Esophagus muscularis mucosa (tissue), 4 donors: ENCODE data around the gene NEURL2. TPM values are rescaled to one million over a fixed set of nuclear protein-coding genes. Genes with fewer than 3 reads are reported as not detected.
A peak's percentile ranks its signal among the peaks of the same experiment; 100 is the strongest.

Source experiments
- DNase-seq: peaks from one replicate; pipeline ENCODE4 v3.0.0-alpha.2; 2017; ENCODE audit errors: extremely low spot score
- H3K27ac ChIP-seq, 4 donors: fragments of 200-600 bp; sonication (generic); replicated peaks in 1 of 4; 1 replicate in 3 of 4; 2 replicates in 1 of 4; pipeline ENCODE4 v1.5.1; 2016 to 2019; ENCODE audit warnings: mild to moderate bottlenecking in 1 of 4
- H3K27me3 ChIP-seq, 4 donors: fragments of 200-600 bp; sonication (generic); one replicate each; pipeline versions ENCODE4 v1.5.1 to v1.6.0; 2016 to 2019
- H3K36me3 ChIP-seq, 4 donors: fragments of 200-600 bp; sonication (generic); one replicate each; pipeline ENCODE4 v1.5.1; 2016 to 2019
- H3K4me1 ChIP-seq, 4 donors: fragments of 200-600 bp; sonication (generic); one replicate each; pipeline ENCODE4 v1.5.1; 2016 to 2019
- H3K4me3 ChIP-seq, 4 donors: fragments of 200-600 bp; sonication (generic); 1 replicate in 2 of 4; 2 replicates in 2 of 4; pipeline ENCODE4 v1.5.1; 2016 to 2019; ENCODE audit warnings: mild to moderate bottlenecking in 4 of 4, moderate library complexity in 1 of 4
- H3K9me3 ChIP-seq, 4 donors: fragments of 200-600 bp; sonication (generic); 1 replicate in 3 of 4; 2 replicates in 1 of 4; pipeline ENCODE4 v1.5.1; 2016 to 2019
- CTCF ChIP-seq, 3 experiments: fragments of 200-600 bp in 2 of 3; fragments of 450-650 bp in 1 of 3; sonication (generic) in 2 of 3; IDR thresholded peaks; one replicate each; pipeline ENCODE4 v1.5.1; 2017 to 2019; ENCODE audit warnings: antibody characterized with exemption in 3 of 3, mild to moderate bottlenecking in 2 of 3, moderate library complexity in 1 of 3
- EP300 ChIP-seq: sonication (generic); formaldehyde crosslinking; IDR thresholded peaks from one replicate; pipeline ENCODE4 v1.6.1; 2017; ENCODE audit warnings: antibody characterized with exemption
- POLR2A ChIP-seq: fragments of 450-650 bp; IDR thresholded peaks from one replicate; pipeline ENCODE4 v1.6.1; 2017; ENCODE audit warnings: antibody characterized with exemption, moderate library complexity, mild to moderate bottlenecking, low read depth
- POLR2AphosphoS5 ChIP-seq, 2 donors: sonication (generic); formaldehyde crosslinking; IDR thresholded peaks; one replicate each; pipeline ENCODE4 v1.6.1; 2017; ENCODE audit warnings: antibody characterized with exemption in 2 of 2
- WGBS: methylation state at CpG from one replicate; pipeline ENCODE4 v1.1.5; 2018; 5-methylcytosine and 5-hydroxymethylcytosine counted together
- intact Hi-C: fragments of 100-400 bp; cut with DNase I; formaldehyde crosslinking; loops from one replicate; pipeline ENCODE4 v1.15.1; 2023
- total RNA-seq, 4 donors: library from RNA; depleted of rRNA; stranded (reverse); fragments of >200 nt; gene quantifications; one replicate each; pipeline versions ENCODE4 v1.1.0 to v1.2.1, GENCODE V29; 2016

Gene NEURL2
- total RNA-seq, 4 donors from 2014 or later = 10.8 to 16.1 (median 13.0) TPM

DNA sequence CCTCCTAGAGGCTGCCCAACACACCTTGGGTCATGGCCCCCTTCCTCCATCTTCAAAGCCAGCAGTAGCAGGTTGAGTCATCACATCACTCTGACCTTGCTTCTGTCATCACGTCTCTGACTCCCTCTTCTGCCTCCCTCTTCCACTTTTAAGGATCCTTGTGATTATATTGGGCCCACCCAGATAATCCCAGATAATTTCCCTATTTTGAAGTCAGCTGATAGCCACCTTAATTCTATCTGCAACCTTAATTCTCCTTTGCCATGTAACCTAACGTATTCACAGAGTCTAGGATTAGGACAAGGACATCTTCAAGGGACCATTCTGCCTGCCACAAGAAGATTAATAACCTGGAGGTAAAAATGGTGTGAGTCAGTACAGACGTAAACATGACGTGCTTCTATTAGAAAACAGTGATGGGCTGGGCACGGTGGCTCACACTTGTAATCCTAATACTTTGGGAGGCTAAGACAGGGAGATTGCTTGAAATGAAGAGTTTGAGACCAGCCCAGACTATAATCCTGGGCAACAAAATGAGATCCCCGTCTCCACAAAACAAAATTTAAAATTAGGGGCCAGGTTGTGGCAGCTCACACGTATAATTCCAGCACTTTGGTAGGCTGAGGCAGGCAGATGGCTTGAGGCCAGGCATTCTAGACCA lies 30.3 kb downstream of the NEURL2 start:
- no peaks in the 10 kb centered on the region for H3K36me3 ChIP-seq
- no peak for TF ChIP-seq CTCF (IDR thresholded peaks at IDR 0.05)
- no peak for TF ChIP-seq EP300
- no peak for TF ChIP-seq POLR2A
- TF ChIP-seq POLR2AphosphoS5 (IDR thresholded peaks at IDR 0.05) = no peak
- no peak overlapping the region for H3K4me3 ChIP-seq
- H3K27ac ChIP-seq = no peak overlapping the region
- WGBS = 73% methylated on average over 7 of the region's 7 CpGs
- no peak for DNase-seq
- H3K4me1 ChIP-seq = peaks cover 17 to 32% (median 27%) of the 10 kb centered on the region in 4 donors
- intact Hi-C loops = no loop called here
- no peaks in the 10 kb centered on the region for H3K27me3 ChIP-seq
- H3K9me3 ChIP-seq = no peaks in the 10 kb centered on the region

- intact Hi-C loops = no loop called here
- WGBS = 94% methylated on average over 5 of the region's 5 CpGs
- no peaks in the 10 kb centered on the region for H3K9me3 ChIP-seq
Observed at GRCh38 chr20:45859916-45860315, 31.1 kb downstream of the NEURL2 start.

DNA sequence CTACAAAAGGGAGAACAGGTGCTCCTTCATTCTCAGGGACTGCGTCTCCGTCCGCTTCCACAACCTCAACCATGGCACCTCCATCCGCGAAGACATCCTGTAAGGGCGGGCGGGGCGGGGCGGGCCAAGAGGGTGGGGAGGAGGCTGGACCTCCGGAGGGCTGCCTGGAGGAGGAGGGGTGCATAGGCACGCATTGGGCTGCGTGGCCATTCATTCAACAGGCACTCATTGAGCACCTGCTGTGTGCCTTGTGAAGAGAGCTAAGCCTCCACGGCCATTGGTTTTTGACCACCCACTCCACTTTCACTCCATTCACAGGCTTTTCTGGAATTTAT lies 33.2 kb downstream of the NEURL2 start:
- intact Hi-C loops = no loop called here
- 13% methylated on average over 13 of the region's 13 CpGs for WGBS
- no peaks in the 10 kb centered on the region for H3K27me3 ChIP-seq
- peaks cover 29 to 61% (median 44%) of the 10 kb centered on the region in 4 donors for H3K4me1 ChIP-seq
- TF ChIP-seq CTCF (IDR thresholded peaks at IDR 0.05) (no peak), EP300 (no peak), POLR2A (no peak)
- H3K9me3 ChIP-seq = no peaks in the 10 kb centered on the region
- no peak for DNase-seq
- H3K36me3 ChIP-seq = peaks cover 3 to 23% (median 12%) of the 10 kb centered on the region in 4 donors
- peak overlapping the region; percentile 84 to 91 (median 90) for H3K4me3 ChIP-seq
- peak overlapping the region; percentile 78 to 87 (median 80) for H3K27ac ChIP-seq

More at GRCh38 chr20:45859916-45860315, 31.1 kb downstream of the NEURL2 start:
- Histone ChIP-seq H3K27me3 (no peaks in the 10 kb centered on the region), H3K4me3 (no peak overlapping the region), H3K4me1 (peaks cover 25 to 40% (median 34%) of the 10 kb centered on the region in 4 donors), H3K36me3 (peaks cover 0 to 2% (median under 1%) of the 10 kb centered on the region in 4 donors), H3K27ac (no peak overlapping the region)
- DNase-seq = no peak
- no peak for TF ChIP-seq POLR2AphosphoS5 (IDR thresholded peaks at IDR 0.05)
- no peak for TF ChIP-seq EP300
- no peak for TF ChIP-seq CTCF (IDR thresholded peaks at IDR 0.05)
- no peak for TF ChIP-seq POLR2A

- peaks cover 29 to 62% (median 44%) of the 10 kb centered on the region in 4 donors for H3K4me1 ChIP-seq
- no peaks in the 10 kb centered on the region for H3K9me3 ChIP-seq
- H3K27me3 ChIP-seq = no peaks in the 10 kb centered on the region
- no peak for TF ChIP-seq POLR2A
- TF ChIP-seq CTCF (IDR thresholded peaks at IDR 0.05) = peak in 1 of 3 experiments; percentile 31
- TF ChIP-seq POLR2AphosphoS5 (IDR thresholded peaks at IDR 0.05) = peak; percentile 83 to 86
- peak within 1 kb of the TSS; percentile 78 to 87 (median 80) for H3K27ac ChIP-seq
- DNase-seq = peak; percentile 99
- peaks cover 6 to 28% (median 13%) of the 10 kb centered on the region in 4 donors for H3K36me3 ChIP-seq
- WGBS = 4% methylated on average over 4 of the region's 36 CpGs
- intact Hi-C loops = no loop called here
- H3K4me3 ChIP-seq = peak within 1 kb of the TSS; percentile 84 to 91 (median 90)
Observed at GRCh38 chr20:45857114-45857881, 33.7 kb downstream of the NEURL2 start, which contains the start of the genes ACOT8 and ZSWIM3. ACOT8 (minus strand) TSS chr20:45857392; CDS start chr20:45857315, 77 bp downstream. ZSWIM3 (plus strand) TSS chr20:45857614; CDS start chr20:45857826, 212 bp downstream.
